A549 (cell line): Measurements from ENCODE around the gene SLC35D1. TPM values are rescaled to one million over a fixed set of nuclear protein-coding genes. Genes with fewer than 3 reads are reported as not detected.

Source experiments
- ATAC-seq, 2 experiments: fragments of 200-7000 bp in 1 of 2; fragments of >200 bp in 1 of 2; cut with Nextera tagmentation in 1 of 2; cut with Tn5 transposase in 1 of 2; 3 replicates each; pipeline versions ENCODE4 v1.8.0 to v1.9.1; 2018 to 2020; ENCODE audit warnings: mild to moderate bottlenecking in 1 of 2, moderate library complexity in 1 of 2
- CTCF ChIA-PET: fragments of 300-600 bp; sonication (Branson Sonifier 250); formaldehyde crosslinking; extraction: SDS; loops from one replicate; lab custom pipeline; 2021; ENCODE audit warnings: antibody characterized with exemption, inconsistent platforms; lab: Yijun Ruan, JAX
- POLR2A ChIA-PET: fragments of 350-600 bp; formaldehyde crosslinking; extraction: SDS; loops from one replicate; lab custom pipeline; 2021; ENCODE audit warnings: antibody characterized with exemption, inconsistent platforms; lab: Yijun Ruan, JAX
- DNase-seq, 2 experiments: peaks; one replicate each; pipeline versions ENCODE4 v3.0.0 to v3.0.0-alpha.2; 2011 to 2016; ENCODE audit warnings: low read depth in 1 of 2, low spot score in 1 of 2
- FAIRE-seq: peaks from 2 replicates; lab custom pipeline; 2011; peaks lifted over from hg19 to GRCh38; lab: Jason Lieb, UNC
- H3K27ac ChIP-seq, 2 experiments: fragments of >200 bp; sonication (Bioruptor Twin); formaldehyde crosslinking; 3 replicates each; pipeline ENCODE4 v1.5.1; 2016 to 2017
- H3K4me1 ChIP-seq: fragments of >200 bp; sonication (Bioruptor Twin); formaldehyde crosslinking; 3 replicates; pipeline ENCODE4 v1.6.1; 2016
- H3K4me2 ChIP-seq: fragments of >200 bp; sonication (Bioruptor Twin); formaldehyde crosslinking; 3 replicates; pipeline ENCODE4 v1.6.1; 2016
- H3K4me3 ChIP-seq: fragments of >200 bp; sonication (Bioruptor Twin); formaldehyde crosslinking; 3 replicates; pipeline ENCODE4 v1.5.1; 2016
- H3K9me3 ChIP-seq: fragments of >200 bp; sonication (Bioruptor Twin); formaldehyde crosslinking; 3 replicates; pipeline ENCODE4 v1.6.1; 2016
- CHD2 ChIP-seq: fragments of 150-350 bp; IDR thresholded peaks from 2 replicates; pipeline ENCODE4 v1.6.1; 2014; ENCODE audit warnings: low read length; ENCODE audit not compliant: partially characterized antibody
- CHD4 ChIP-seq: fragments of 200-600 bp; sonication (generic); IDR thresholded peaks from 2 replicates; pipeline ENCODE4 v1.6.1; 2016; ENCODE audit warnings: antibody characterized with exemption, mild to moderate bottlenecking, borderline replicate concordance
- EHMT2 ChIP-seq: fragments of 200-600 bp; sonication (generic); IDR thresholded peaks from 2 replicates; pipeline ENCODE4 v1.6.1; 2016; ENCODE audit warnings: antibody characterized with exemption, low read depth, mild to moderate bottlenecking, moderate library complexity
- FOSL2 ChIP-seq, 2 experiments: fragments of 450-650 bp in 1 of 2; fragments of >200 bp in 1 of 2; sonication (Bioruptor Twin) in 1 of 2; formaldehyde crosslinking; IDR thresholded peaks; 2 replicates each; pipeline versions ENCODE4 v1.5.0 to v1.6.1; 2016 to 2020; ENCODE audit warnings: mild to moderate bottlenecking in 1 of 2, moderate library complexity in 1 of 2
- HDAC2 ChIP-seq: fragments of 200-600 bp; sonication (generic); IDR thresholded peaks from 2 replicates; pipeline ENCODE4 v1.6.1; 2016
- HMGXB4 ChIP-seq: fragments of 250-450 bp; sonication (Bioruptor Pico); IDR thresholded peaks from 2 replicates; pipeline ENCODE4 v1.5.0; 2021; ENCODE audit warnings: mild to moderate bottlenecking, moderate library complexity, borderline replicate concordance
- HOXA7 ChIP-seq: fragments of 250-450 bp; sonication (Bioruptor Pico); IDR thresholded peaks from 2 replicates; pipeline ENCODE4 v1.5.0; 2020; ENCODE audit warnings: mild to moderate bottlenecking, moderate library complexity
- HOXB13 ChIP-seq: fragments of 250-450 bp; sonication (Bioruptor Pico); IDR thresholded peaks from 2 replicates; pipeline ENCODE4 v1.5.0; 2020; ENCODE audit warnings: low read depth, mild to moderate bottlenecking, moderate library complexity
- HOXB5 ChIP-seq: fragments of 250-450 bp; sonication (Bioruptor Pico); IDR thresholded peaks from 2 replicates; pipeline ENCODE4 v1.5.0; 2020; ENCODE audit warnings: mild to moderate bottlenecking, moderate library complexity
- JUN ChIP-seq, 2 experiments: fragments of >200 bp; sonication (Bioruptor Twin); formaldehyde crosslinking; IDR thresholded peaks; 2 replicates in 1 of 2; 3 replicates in 1 of 2; pipeline ENCODE4 v1.6.1; 2016 to 2017
- MAFK ChIP-seq: fragments of 450-650 bp; IDR thresholded peaks from 2 replicates; pipeline ENCODE4 v1.6.1; 2014; ENCODE audit not compliant: partially characterized antibody
- MAX ChIP-seq: IDR thresholded peaks from 2 replicates; pipeline ENCODE4 v1.6.1; 2012
- PHF8 ChIP-seq: fragments of 200-600 bp; sonication (generic); IDR thresholded peaks from 2 replicates; pipeline ENCODE4 v1.6.1; 2016; ENCODE audit warnings: low read depth, mild to moderate bottlenecking, antibody characterized with exemption, moderate library complexity, borderline replicate concordance
- POLR2A ChIP-seq: IDR thresholded peaks from 2 replicates; pipeline ENCODE4 v1.6.1; 2012; ENCODE audit warnings: mild to moderate bottlenecking, low read length
- POLR2AphosphoS2 ChIP-seq: conservative IDR thresholded peaks from 2 replicates; pipeline ENCODE4 v1.6.1; 2012; ENCODE audit warnings: low read length, improper control_type of control experiment, inconsistent platforms
- RAD21 ChIP-seq, 2 experiments: fragments of >200 bp in 1 of 2; sonication (Bioruptor Twin) in 1 of 2; formaldehyde crosslinking in 1 of 2; IDR thresholded peaks in 1 of 2; conservative IDR thresholded peaks in 1 of 2; 2 replicates in 1 of 2; 3 replicates in 1 of 2; pipeline ENCODE4 v1.6.1; 2012 to 2018; ENCODE audit warnings: inconsistent platforms in 1 of 2
- SREBF2 ChIP-seq: fragments of 450-650 bp; IDR thresholded peaks from 2 replicates; pipeline ENCODE4 v1.6.1; 2014; ENCODE audit warnings: mild to moderate bottlenecking, moderate library complexity
- ZFP36 ChIP-seq: fragments of 450-650 bp; IDR thresholded peaks from 2 replicates; pipeline ENCODE4 v1.6.1; 2014; ENCODE audit warnings: borderline replicate concordance; ENCODE audit not compliant: partially characterized antibody
- ZNF302 ChIP-seq: fragments of 250-450 bp; sonication (Bioruptor Pico); IDR thresholded peaks from 2 replicates; pipeline ENCODE4 v1.9.0; 2021; ENCODE audit warnings: inconsistent platforms, mild to moderate bottlenecking, moderate library complexity
- ZSCAN20 ChIP-seq: fragments of 250-450 bp; sonication (Bioruptor Pico); IDR thresholded peaks from 2 replicates; pipeline ENCODE4 v1.8.0; 2022; ENCODE audit warnings: mild to moderate bottlenecking, moderate library complexity
- WGBS: methylation state at CpG from one replicate; pipeline ENCODE4 v1.1.6; 2017; ENCODE audit errors: missing lambda C conversion rate; 5-methylcytosine and 5-hydroxymethylcytosine counted together
- polyA plus RNA-seq, 4 experiments: library from polyadenylated mRNA; depleted of rRNA in 3 of 4; stranded (reverse); fragments of >200 nt; fragmentation: RNase III in 1 of 4; extraction: RNeasy Plus Mini Kit Qiagen cat#74134 plus additional on column Dnase treatment in 1 of 4; gene quantifications; 2 replicates in 3 of 4; 3 replicates in 1 of 4; pipeline ENCODE4 v1.2.3, GENCODE V29; 2011 to 2017
- TF ChIP-seq, protein P1 (sequence below): IDR thresholded peaks from 2 replicates; pipeline ENCODE4 v1.6.1; 2012
- TF ChIP-seq, protein P2 (sequence below): fragments of 450-650 bp; IDR thresholded peaks from 2 replicates; pipeline ENCODE4 v1.6.1; 2014; ENCODE audit warnings: antibody characterized with exemption

SLC35D1 gene
- polyA plus RNA-seq, 2 of the 4 experiments (the other 2 are of a cell fraction): 5.2 to 12.9 TPM

- Histone ChIP-seq H3K4me3 (no peak overlapping the region), H3K4me2 (no peak overlapping the region), H3K4me1 (no peaks in the 10 kb centered on the region), H3K9me3 (no peaks in the 10 kb centered on the region), H3K27ac (no peak overlapping the region)
- POLR2A ChIA-PET: no interaction called here
- FAIRE-seq (no peak), ATAC-seq (no peak), DNase-seq (no peak)
- CTCF ChIA-PET: interaction anchor here (0.6 to 1.1 kb wide), 3 partner anchors 24 to 249 kb away, joined by 3 to 4 read pairs (median 4); no protein-coding TSS in a partner anchor
- TF ChIP-seq HOXA7 (CRISPR knock-in tag): no peak
- no peak for TF ChIP-seq EHMT2
- TF ChIP-seq, protein P1, sequence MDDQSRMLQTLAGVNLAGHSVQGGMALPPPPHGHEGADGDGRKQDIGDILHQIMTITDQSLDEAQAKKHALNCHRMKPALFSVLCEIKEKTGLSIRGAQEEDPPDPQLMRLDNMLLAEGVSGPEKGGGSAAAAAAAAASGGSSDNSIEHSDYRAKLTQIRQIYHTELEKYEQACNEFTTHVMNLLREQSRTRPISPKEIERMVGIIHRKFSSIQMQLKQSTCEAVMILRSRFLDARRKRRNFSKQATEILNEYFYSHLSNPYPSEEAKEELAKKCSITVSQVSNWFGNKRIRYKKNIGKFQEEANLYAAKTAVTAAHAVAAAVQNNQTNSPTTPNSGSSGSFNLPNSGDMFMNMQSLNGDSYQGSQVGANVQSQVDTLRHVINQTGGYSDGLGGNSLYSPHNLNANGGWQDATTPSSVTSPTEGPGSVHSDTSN: no peak
- no peak for TF ChIP-seq FOSL2 (IDR thresholded peaks at IDR 0.05)
- no peak for TF ChIP-seq FOSL2 (CRISPR knock-in tag; IDR thresholded peaks at IDR 0.05)
- no peak for TF ChIP-seq POLR2AphosphoS2
- no peak for TF ChIP-seq HMGXB4 (CRISPR knock-in tag)
- no peak for TF ChIP-seq ZSCAN20
- no peak for TF ChIP-seq CHD2
- no peak for TF ChIP-seq MAFK
- 40% methylated on average over 1 of the region's 1 CpG for WGBS
Measured at GRCh38 chr1:67019600-67020136, 34.3 kb downstream of the SLC35D1 start.

DNA sequence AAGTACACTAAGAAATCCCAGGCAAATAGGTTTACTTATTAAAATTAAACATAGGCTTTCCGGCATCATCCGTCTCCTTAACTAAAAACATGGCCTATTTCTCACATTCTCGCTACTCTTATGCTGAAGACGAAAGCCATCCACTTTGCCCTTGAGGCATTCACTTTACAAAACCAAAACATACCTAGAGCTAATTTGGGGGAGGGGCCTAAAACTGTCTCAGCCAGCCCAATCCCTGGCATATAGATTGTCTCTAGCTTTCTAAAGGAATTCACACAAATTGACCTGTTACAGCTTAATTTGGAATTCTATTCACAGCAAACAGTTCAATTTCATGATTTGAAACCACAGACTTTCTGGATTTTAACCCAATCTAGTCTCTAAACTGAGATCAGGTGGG is 34.8 kb downstream of the SLC35D1 start:
- ATAC-seq (no peak), DNase-seq (no peak), FAIRE-seq (no peak)
- WGBS: 96% methylated on average over 4 of the region's 4 CpGs
- no peak for TF ChIP-seq HDAC2
- no peak for TF ChIP-seq JUN (IDR thresholded peaks at IDR 0.05)
- TF ChIP-seq RAD21 (conservative IDR thresholded peaks at IDR 0.05 in 1 of 2, IDR thresholded peaks at IDR 0.05 in 1 of 2): no peak
- no peak for TF ChIP-seq POLR2A
- no peak for TF ChIP-seq ZSCAN20
- TF ChIP-seq ZNF302 (CRISPR knock-in tag): no peak
- TF ChIP-seq ZFP36: no peak
- TF ChIP-seq SREBF2: no peak
- TF ChIP-seq HOXA7 (CRISPR knock-in tag): no peak
- TF ChIP-seq EHMT2: no peak
- TF ChIP-seq HOXB13: no peak
- TF ChIP-seq MAX: no peak
- TF ChIP-seq POLR2AphosphoS2: no peak
- TF ChIP-seq HOXB5: no peak
- TF ChIP-seq, protein P2, sequence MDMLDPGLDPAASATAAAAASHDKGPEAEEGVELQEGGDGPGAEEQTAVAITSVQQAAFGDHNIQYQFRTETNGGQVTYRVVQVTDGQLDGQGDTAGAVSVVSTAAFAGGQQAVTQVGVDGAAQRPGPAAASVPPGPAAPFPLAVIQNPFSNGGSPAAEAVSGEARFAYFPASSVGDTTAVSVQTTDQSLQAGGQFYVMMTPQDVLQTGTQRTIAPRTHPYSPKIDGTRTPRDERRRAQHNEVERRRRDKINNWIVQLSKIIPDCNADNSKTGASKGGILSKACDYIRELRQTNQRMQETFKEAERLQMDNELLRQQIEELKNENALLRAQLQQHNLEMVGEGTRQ: no peak
- TF ChIP-seq PHF8: no peak
- no peak for TF ChIP-seq MAFK
- TF ChIP-seq CHD4: no peak
- Histone ChIP-seq H3K4me2 (no peak overlapping the region), H3K4me3 (no peak overlapping the region), H3K9me3 (no peaks in the 10 kb centered on the region), H3K4me1 (no peaks in the 10 kb centered on the region; the same call in 2 of the 3 replicates), H3K27ac (no peak overlapping the region)
- POLR2A ChIA-PET: no interaction called here
- CTCF ChIA-PET: interaction anchor here (1.0 to 1.1 kb wide), 2 partner anchors 23 to 100 kb away, joined by 3 to 4 read pairs; no protein-coding TSS in a partner anchor
